HG03159 (cell line): ENCODE measurements around the gene ESRP2.

ENCODE experiments used
- ATAC-seq: cut with Tn5 transposase; IDR thresholded peaks from one replicate; pipeline ENCODE4 v1.9.1; 2021; ENCODE audit warnings: mild to moderate bottlenecking, moderate library complexity; ENCODE audit not compliant: unreplicated experiment

Gene ESRP2

GRCh38 chr16:68264128-68265077 is 28.5 kb upstream of the ESRP2 start, which contains the start of gene SLC7A6:
Gene SLC7A6 (plus strand): TSS chr16:68264526. CDS start chr16:68274727, 10,201 bp downstream.
- ATAC-seq: peak; percentile 58

DNA sequence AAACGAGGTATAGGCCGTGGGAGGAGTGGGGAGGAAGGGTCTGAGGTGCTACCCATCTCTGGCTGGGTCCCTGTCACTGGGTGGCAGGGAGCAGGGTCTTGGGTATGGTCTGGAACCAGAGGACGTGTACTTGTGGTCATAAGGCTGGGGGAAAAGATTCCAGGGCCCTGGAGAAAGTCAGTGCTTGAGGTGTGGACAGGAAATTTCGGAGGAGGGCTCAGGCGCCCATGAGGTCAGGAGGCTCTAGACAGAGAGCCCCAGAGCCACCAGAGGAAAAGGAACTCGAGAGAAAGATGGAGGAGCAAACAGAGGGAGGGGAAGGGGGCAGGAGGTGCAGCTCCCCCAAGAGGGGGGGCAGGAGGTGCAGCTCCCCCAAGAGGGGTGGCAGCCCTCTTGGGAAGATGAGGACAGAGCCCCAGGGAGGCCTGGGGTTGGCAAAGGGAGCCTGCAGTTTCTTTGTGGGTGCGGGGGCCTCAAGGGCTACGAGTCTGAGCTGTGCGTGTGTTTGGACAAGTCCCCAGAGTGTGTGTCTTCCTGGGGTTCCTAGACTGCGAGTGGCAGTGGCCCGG is 27.7 kb upstream of the ESRP2 start:
- no peak for ATAC-seq

DNA sequence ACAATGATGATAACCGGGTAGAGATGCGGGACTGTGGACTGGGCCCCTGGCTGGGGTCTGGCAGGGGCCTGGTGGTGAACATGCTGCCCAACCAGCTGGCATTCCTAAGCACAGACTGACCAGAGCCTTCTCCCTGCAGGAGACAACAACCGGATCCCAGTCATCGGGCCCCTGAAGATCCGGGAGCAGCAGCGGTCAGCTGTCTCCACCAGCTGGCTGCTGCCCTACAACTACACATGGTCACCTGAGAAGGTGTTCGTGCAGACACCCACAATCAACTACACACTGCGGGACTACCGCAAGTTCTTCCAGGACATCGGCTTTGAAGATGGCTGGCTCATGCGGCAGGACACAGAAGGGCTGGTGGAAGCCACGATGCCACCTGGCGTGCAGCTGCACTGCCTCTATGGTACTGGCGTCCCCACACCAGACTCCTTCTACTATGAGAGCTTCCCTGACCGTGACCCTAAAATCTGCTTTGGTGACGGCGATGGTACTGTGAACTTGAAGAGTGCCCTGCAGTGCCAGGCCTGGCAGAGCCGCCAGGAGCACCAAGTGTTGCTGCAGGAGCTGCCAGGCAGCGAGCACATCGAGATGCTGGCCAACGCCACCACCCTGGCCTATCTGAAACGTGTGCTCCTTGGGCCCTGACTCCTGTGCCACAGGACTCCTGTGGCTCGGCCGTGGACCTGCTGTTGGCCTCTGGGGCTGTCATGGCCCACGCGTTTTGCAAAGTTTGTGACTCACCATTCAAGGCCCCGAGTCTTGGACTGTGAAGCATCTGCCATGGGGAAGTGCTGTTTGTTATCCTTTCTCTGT is 23.3 kb upstream of the ESRP2 start:
- no peak for ATAC-seq

DNA sequence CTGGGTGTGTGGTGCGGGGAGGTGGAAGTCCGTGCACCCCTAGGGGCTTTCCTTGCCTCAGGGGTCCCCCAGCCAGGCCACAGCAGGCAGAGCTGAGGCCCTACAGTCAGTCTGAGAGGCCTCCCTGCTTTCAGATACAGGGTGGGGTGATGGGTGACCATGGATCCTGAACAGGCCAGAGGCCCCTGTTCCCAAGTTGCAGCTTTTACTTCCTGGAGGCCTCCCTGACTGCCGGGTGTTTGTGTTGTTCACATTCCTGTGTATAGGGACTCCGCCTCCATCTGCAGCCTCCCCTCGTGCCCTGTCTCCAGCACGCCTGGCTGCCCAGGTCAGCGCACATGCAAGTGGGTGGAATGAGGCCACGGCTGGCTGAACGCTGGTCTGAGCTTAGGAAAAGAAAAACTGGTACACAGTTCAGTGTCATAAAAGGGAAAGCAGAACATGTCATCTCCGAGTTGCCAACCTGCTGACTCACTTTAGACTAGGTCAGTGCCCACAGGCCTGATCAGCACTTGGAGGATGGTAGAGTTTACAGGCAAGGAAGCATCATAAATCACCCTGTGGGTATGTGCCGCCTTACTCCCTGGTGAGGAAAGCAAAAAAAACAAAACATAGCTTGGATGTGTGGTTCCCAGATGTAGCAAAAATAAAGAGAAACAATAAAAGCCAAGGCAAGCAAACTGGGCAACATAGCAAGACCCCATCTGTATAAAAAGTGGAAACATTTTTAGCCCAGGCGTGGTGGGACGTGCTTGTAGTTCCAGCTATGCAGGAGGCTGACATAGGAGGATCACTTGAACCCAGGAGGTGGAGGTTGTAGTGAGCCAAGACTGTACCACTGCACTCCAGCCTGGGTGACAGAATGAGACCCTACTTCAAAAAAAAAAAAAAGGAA is 22.2 kb upstream of the ESRP2 start:
- peak; percentile 17 for ATAC-seq

GRCh38 chr16:68257251-68257905 is 21.5 kb upstream of the ESRP2 start:
- peak; percentile 52 for ATAC-seq

GRCh38 chr16:68255712-68256111 is 19.8 kb upstream of the ESRP2 start:
- no peak for ATAC-seq

DNA sequence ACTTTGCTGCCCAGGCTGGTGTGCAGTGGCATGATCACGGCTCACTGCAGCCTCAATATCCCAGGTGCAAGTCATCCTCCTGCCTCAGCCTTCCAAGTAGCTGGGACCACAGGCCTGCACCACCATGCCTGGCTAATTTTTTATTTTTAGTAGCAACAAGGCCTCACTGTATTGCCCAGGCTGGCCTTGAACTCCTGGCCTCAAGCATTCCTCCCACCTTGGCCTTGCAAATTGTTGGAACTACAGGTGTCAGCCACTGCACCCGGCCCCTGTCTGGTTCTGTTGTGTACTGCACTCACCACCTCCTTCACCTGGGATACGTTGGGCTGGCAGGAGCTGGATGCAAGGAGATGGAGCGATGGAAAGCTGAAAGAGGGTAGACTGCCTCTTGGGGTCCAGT is 17.8 kb upstream of the ESRP2 start:
- ATAC-seq: no peak

DNA sequence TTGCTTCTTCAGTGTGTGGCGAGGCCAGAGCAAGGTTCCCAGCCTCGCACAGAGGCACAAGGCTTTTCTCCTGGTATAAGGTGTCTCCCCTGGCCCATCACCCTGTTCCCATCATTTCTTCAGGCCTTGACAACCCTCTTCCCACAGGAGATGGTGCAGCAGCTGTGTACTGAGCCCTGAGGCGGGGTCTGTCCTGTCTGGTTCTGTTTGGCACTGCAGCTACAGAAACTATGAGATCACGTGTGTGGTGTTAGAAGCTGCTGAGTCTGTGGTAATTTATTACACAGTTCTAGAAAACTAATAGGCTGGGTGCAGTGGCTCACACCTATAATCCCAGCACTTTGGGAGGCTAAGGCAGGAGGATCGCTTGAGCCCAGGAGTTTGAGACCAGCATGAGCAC is 16.5 kb upstream of the ESRP2 start:
- no peak for ATAC-seq

GRCh38 chr16:68251832-68252231 is 15.9 kb upstream of the ESRP2 start:
- no peak for ATAC-seq

DNA sequence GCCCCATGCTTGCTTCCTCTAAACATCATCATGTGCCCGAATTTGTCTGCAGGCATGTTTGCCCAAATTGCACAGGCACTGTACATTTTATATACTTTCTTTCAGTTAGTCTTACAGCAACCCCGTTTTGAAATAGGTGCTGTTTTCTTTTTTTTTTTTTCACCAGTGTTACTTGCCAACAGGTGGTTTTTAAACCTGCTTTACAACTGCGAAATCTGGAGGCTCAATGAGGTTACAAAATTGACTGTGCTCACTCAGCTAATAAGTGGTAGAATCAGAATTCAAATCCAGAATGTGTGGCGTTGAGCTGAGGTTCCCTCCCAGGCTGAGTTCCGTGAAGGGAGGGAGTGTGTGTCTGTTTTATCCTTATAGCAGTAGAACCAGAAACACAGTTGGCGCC is 15.0 kb upstream of the ESRP2 start:
- ATAC-seq: no peak

- no peak for ATAC-seq
These were observed 13.4 kb upstream of the ESRP2 start for GRCh38 chr16:68249371-68249770.

- ATAC-seq: no peak
These were observed 12.0 kb upstream of the ESRP2 start for GRCh38 chr16:68247932-68248331.

GRCh38 chr16:68247400-68247799 is 11.5 kb upstream of the ESRP2 start:
- no peak for ATAC-seq

DNA sequence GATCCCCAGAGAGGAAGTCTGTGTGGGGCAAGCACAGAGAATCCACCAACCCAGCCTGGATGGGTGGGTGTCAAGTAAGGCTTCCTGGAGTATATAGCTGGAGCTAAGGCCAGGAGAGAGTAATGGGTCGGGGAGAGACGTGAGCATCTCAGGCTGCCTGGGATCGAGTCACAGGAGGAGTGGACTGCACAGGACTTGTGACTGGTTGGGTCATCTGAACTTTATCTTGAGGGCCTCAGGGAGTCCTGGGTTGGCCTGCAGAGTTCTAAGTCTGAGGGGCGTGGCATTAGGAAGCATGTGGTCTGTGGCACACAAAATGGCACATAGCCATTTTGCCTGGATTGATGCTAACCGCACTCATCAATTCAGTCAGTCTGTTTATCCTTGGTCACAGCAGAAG is 10.7 kb upstream of the ESRP2 start:
- ATAC-seq: no peak

DNA sequence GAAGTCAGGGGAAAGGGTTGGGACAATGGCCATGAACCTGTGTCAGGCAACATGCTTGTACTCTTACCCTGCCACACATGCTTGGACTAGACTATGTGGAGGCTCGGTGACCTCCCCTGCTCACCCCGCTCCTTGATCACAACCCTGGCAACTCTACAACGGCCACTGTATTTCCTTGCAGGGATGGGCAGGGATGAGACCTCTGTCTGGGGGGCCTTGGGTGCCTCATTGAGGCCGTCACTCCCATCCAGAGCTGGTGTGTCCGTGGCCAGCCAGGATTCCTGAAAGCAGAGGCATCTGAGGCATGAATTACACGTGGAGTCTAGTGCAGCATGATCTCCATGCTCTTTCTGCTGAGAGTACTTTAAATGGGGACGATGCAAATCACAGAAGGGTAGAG is 10.2 kb upstream of the ESRP2 start:
- ATAC-seq: no peak

- ATAC-seq: peak; percentile 71
These were observed 9.3 kb upstream of the ESRP2 start, which contains the start of gene PLA2G15 for GRCh38 chr16:68244903-68245853. Gene PLA2G15 (plus strand): TSS chr16:68245373. CDS start chr16:68245427, 54 bp downstream.

DNA sequence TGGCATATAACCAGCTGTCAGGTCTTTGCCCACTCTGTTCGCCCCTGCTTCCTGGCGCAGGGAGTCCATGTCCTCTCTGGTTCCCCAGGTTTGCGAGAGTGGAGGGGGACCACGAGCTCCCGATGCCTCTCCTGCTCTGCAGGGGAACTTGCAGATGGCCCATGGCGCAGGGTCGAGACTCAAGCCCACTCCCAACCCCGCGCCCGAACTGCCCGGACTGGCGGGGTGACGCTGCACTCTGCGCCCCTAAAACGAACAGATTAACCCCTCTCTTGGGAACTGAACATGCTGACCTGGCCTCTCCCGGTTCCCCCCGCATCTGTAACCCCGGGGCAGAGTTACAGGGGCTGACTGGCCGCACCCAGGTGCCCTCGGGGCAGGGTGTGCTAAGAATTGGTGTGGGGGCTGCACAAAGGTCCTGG is 8.6 kb upstream of the ESRP2 start:
- ATAC-seq: no peak
